Stomach smooth muscle (tissue), 2 donors: Measurements from ENCODE around the gene GOLGA8B.
"Not testable (repeated sequence)": the region's sequence is repeated elsewhere in the genome, so short reads cannot be mapped to it uniquely, and the experiment has no call there.

ENCODE experiments used
- H3K27ac ChIP-seq: one replicate; pipeline ENCODE4 v1.7.0; 2013; ENCODE audit warnings: mild to moderate bottlenecking, low read length, inconsistent platforms
- H3K27me3 ChIP-seq, 2 donors: one replicate each; pipeline ENCODE4 v1.7.0; 2013; ENCODE audit warnings: low read length in 2 of 2; ENCODE audit not compliant: insufficient read depth in 2 of 2, control insufficient read depth in 1 of 2
- H3K36me3 ChIP-seq, 2 donors: one replicate each; pipeline ENCODE4 v1.7.0; 2013; ENCODE audit warnings: low read length in 2 of 2; ENCODE audit not compliant: control insufficient read depth in 2 of 2, insufficient read depth in 2 of 2
- H3K4me1 ChIP-seq: one replicate; pipeline ENCODE4 v1.7.0; 2013; ENCODE audit warnings: low read length; ENCODE audit not compliant: control insufficient read depth, insufficient read depth
- H3K4me3 ChIP-seq, 2 donors: one replicate each; pipeline ENCODE4 v1.7.0; 2013; ENCODE audit warnings: low read length in 2 of 2
- H3K9ac ChIP-seq, 2 donors: one replicate each; pipeline ENCODE4 v1.7.0; 2013; ENCODE audit warnings: low read length in 2 of 2, mild to moderate bottlenecking in 1 of 2
- H3K9me3 ChIP-seq, 2 donors: one replicate each; pipeline ENCODE4 v1.7.0; 2013; ENCODE audit warnings: low read length in 2 of 2; ENCODE audit not compliant: control insufficient read depth in 2 of 2
- donor health status: healthy.
- donor health status: Pancreatic carcinoma.

The GOLGA8B gene

DNA sequence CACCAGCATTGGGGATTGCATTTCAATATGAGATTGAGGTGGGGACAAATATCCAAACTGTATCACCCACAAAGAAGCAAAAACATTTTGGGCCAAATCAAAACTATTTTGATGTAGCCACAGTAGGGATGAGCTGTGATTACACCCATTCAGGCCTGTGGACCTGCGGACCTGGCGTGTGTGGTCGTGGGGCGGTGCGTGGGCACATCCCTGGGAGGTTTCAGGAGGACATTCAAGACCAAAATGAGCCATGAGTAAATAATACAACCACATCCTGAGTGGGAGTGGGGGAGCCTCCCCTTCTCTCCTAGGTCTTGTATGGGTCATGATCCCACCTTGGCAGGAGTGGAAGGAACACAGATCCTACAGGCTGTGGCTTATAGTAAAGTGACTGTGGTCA is 23.7 kb downstream of the GOLGA8B start:
- H3K9ac ChIP-seq, H3K4me1 ChIP-seq, H3K27me3 ChIP-seq, H3K36me3 ChIP-seq, H3K27ac ChIP-seq, H3K4me3 ChIP-seq, H3K9me3 ChIP-seq: not testable (repeated sequence)

DNA sequence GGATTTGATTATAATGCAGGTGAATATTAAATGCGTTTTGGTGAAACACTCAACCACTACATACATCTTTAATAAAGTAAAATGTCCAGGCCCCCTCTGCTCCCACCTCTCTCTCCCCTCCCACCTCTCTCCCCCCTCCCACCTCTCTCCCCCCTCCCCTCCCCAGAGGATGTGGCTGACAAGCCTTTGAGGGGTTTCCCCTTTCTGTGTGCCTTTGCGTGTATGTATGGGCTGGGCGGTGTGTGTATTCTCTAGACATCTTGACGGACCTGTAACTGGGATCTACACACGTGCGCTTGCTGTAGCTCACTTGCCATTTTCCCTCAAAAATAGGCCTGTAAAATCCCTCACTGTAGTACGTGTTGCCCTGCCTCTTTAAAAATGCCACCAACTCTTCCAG is 28.3 kb downstream of the GOLGA8B start:
- H3K4me1 ChIP-seq, H3K36me3 ChIP-seq, H3K4me3 ChIP-seq, H3K9me3 ChIP-seq, H3K27me3 ChIP-seq, H3K27ac ChIP-seq, H3K9ac ChIP-seq: not testable (repeated sequence)

DNA sequence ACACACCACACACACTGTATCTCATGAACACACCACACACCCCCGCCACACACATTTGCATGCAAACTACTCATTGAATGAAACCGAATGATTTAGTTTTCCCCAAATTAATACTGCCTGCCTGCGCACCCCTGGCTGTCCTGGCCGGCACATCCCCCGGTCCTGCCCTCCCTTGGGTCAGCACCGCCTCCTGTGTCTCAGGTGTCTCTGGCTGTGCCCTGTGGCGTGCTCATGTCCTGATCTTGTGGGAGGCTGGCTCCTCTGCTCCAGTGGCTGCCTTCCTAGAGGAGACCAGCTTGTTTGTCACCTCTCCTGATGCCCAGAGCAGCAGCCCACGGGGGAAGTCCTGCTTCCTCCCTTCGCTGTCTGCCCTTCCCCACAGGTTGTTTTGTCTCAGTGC is 28.7 kb downstream of the GOLGA8B start:
- H3K36me3 ChIP-seq, H3K4me1 ChIP-seq, H3K27ac ChIP-seq, H3K9ac ChIP-seq, H3K27me3 ChIP-seq, H3K9me3 ChIP-seq, H3K4me3 ChIP-seq: not testable (repeated sequence)

DNA sequence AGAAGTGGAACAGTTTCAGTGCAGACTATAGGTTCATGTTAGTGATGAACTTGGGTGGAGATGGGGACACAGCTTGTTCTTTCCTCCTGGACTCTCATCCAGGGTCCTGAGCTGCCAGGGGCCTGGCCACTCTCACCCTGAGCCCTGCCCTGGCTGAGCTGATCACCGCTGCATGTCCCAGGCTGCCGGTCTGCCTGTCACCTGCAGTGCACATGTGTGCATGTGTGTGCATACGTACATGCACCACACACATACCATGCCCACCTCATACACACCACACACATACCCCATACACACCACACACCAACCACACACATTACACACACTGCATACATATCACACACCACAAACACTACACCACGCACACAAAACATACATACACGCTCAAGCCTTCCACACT is 29.3 kb downstream of the GOLGA8B start:
- H3K4me3 ChIP-seq = not testable (repeated sequence)

DNA sequence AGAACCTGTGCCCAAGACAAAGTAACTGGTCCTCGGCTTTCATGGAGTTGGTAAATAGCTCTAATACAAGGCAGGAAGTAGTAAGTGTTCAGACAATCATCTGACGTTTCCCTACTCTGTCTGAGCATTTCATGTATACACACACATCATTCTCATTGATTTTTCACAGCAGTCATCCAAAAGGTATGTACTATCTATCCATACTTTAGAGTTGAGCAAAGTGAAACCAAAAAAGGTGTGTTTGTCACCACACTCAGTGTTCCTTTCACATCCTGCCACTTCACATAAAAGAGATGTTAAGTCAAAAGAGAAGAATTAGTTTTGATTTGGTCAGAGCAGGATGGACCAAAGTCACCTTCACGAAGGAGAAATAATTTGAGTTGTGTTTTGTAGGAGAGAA is 33.3 kb downstream of the GOLGA8B start:
- not testable (repeated sequence) for H3K4me3 ChIP-seq, H3K27me3 ChIP-seq, H3K36me3 ChIP-seq, H3K9ac ChIP-seq, H3K27ac ChIP-seq, H3K4me1 ChIP-seq, H3K9me3 ChIP-seq

More for the DNA sequence above, 29.3 kb downstream of the GOLGA8B start:
- H3K9ac ChIP-seq, H3K4me1 ChIP-seq, H3K27me3 ChIP-seq, H3K9me3 ChIP-seq, H3K27ac ChIP-seq, H3K36me3 ChIP-seq: not testable (repeated sequence)

DNA sequence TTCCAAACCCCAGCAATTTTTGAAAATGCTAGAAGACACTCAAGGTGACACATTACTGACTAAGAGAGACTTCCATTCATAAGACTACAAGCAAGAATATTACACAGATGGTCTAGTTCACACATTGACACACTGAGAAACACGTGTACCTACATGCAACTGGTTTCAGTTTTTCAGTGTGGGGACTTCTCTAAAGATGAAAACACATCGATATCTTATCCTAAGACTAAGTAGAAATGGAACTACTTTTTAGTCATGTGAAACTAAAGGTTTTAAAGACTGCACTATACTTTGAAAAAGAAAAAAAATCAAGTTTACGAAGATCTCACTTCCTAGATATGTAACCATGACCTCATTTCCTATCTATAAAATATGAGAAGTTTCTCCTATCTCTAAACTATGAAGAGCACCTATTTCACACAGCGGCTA is 34.1 kb downstream of the GOLGA8B start:
- H3K27ac ChIP-seq, H3K9ac ChIP-seq, H3K36me3 ChIP-seq, H3K4me1 ChIP-seq, H3K9me3 ChIP-seq, H3K27me3 ChIP-seq, H3K4me3 ChIP-seq: not testable (repeated sequence)

DNA sequence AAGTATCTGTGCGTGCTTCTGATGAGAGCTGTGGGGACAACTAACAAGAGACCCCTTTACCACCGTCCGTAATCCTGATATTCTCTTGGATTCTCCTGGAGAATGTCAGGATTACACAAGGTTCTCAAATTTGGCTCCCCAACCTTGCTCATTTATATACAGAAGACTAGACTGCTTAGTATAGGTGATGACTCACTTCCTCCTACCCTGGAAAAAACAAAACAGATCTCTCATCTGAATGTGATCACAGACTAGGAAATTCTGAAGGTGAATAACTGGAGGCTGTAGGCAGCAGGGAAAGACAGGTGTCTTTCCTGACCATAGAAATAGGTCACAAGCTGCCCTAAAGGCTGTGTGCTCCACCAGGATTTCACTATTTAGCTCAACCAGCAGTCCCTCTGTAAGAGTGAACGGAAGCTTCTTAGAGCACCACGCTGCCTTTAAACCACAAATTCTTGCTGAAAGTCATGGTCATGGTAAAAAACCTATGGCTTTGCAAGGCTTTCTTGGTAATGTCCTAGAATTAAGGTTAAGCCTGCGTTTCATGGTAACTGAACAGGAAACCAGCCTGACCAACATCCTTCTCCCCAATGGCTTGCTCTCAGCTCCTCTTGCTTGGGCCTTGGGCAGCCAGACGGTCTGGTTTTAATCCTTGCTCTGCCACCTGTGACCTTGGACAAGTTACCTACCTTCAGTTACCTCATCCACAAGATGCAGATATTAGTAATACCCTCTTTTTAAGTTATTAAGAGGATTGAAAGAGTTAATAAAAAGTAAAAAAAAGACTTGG is 39.4 kb downstream of the GOLGA8B start:
- H3K9ac ChIP-seq, H3K4me3 ChIP-seq, H3K36me3 ChIP-seq, H3K27me3 ChIP-seq, H3K9me3 ChIP-seq, H3K4me1 ChIP-seq, H3K27ac ChIP-seq: not testable (repeated sequence)

DNA sequence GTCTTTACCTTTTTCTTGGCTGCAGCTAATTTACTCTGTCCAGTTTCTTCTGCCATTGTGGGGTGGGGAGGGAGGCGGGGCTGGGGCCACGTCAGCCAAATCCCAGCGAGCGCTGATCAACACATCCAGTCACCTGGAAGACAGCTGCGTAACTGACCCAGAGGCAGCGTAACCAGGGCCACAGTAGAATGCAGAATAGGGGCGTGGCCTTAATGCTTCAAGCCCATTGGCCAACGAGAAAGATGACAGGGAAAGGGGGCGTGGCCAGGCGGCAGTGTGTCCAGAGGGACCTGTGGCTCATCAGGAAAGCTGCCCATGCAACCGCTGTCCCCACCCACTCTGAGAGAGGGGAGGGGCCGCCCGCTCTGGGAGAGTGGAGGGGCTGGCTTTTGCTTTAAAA is 47.6 kb downstream of the GOLGA8B start:
- not testable (repeated sequence) for H3K9me3 ChIP-seq

More for the DNA sequence above, 47.6 kb downstream of the GOLGA8B start:
- H3K27me3 ChIP-seq, H3K9ac ChIP-seq, H3K36me3 ChIP-seq, H3K4me3 ChIP-seq, H3K4me1 ChIP-seq, H3K27ac ChIP-seq: not testable (repeated sequence)
